Pulmonary artery endothelial cell (primary cell): ENCODE measurements around the gene DNAJB11. TPM values are rescaled to one million over a fixed set of nuclear protein-coding genes. Genes with fewer than 3 reads are reported as not detected.
"Not testable (repeated sequence)": the region's sequence is repeated elsewhere in the genome, so short reads cannot be mapped to it uniquely, and the experiment has no call there.

ENCODE experiments used
- DNase-seq: peaks from one replicate; pipeline ENCODE4 v3.0.0-alpha.2; 2011; ENCODE audit warnings: low read depth, low spot score
- total RNA-seq: library from RNA; depleted of rRNA; stranded (reverse); fragments of >200 nt; gene quantifications from 2 replicates; pipeline ENCODE4 v1.2.3, GENCODE V29; 2014

The DNAJB11 gene
- total RNA-seq, 1 donor from 2014 or later = 56.9 TPM

GRCh38 chr3:186617036-186617946 is 46.8 kb downstream of the DNAJB11 start:
- DNase-seq = peak; percentile 67

DNA sequence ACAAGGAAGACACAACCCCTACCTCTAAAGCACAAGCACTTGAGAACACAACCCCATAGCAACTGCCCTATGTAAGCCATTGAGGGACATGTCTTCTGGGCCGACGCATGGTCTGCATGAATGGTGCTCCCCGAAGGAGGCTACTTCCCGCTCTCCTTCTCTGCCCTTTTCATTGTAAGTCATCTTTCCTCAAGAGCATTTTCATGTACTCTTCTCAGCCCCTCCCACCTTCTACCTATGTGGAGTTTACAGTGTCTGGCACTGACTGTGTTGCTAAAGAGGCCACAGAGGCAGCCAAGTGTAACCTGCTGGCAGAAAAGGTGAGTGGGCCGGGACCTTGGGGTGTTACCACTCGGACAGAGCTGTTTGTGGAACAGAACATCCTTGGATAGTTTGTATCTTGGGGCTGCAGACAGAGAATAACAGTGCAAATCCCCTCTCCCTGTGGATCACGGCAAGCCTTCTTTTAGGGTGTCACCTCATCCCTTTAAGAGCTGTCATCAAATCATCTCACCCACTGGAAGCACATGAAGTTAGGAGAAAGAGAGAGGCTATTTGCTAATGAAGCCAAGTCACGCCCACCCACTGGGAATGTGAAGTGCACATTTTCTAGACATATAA is 47.9 kb downstream of the DNAJB11 start:
- no peak for DNase-seq

- no peak for DNase-seq
These were observed 49.3 kb downstream of the DNAJB11 start for GRCh38 chr3:186619787-186620212.

DNA sequence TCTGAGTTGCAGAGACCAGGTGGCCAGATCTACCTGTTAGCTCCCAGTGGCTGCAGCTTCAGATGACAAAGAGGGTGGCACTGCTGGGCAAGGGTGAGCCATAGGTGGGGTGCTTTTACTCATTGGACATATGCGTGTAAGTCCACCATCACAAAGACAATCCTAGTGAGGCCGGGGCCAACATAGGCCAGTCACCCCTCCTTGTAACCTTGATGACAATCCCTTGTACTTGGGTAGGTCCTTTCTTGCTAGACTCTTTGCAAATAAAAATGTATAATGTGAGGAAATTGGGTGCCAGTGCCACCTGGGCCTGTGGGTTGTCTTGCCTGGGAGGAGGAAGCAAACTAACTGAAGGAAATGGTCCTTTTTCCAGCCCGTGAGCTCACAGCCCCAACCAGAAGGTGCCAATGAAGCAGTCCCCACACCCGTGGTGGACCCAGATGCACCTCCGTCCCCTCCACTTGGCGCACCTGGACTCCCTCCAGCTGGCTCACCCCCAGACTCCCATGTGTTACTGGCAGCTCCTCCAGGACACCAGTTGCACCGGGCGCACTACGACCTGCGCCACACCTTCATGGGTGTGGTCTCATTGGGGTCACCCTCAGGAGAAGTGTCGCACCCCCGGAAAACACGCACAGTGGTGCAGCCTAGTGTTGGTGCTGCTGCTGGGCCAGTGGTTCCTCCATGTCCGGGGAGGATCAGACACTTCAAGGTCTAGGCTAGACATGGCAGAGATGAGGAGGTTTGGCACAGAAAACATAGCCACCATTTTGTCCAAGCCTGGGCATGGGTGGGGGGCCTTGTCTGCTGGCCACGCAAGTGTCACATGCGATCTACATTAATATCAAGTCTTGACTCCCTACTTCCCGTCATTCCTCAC is 49.9 kb downstream of the DNAJB11 start:
- no peak for DNase-seq

DNA sequence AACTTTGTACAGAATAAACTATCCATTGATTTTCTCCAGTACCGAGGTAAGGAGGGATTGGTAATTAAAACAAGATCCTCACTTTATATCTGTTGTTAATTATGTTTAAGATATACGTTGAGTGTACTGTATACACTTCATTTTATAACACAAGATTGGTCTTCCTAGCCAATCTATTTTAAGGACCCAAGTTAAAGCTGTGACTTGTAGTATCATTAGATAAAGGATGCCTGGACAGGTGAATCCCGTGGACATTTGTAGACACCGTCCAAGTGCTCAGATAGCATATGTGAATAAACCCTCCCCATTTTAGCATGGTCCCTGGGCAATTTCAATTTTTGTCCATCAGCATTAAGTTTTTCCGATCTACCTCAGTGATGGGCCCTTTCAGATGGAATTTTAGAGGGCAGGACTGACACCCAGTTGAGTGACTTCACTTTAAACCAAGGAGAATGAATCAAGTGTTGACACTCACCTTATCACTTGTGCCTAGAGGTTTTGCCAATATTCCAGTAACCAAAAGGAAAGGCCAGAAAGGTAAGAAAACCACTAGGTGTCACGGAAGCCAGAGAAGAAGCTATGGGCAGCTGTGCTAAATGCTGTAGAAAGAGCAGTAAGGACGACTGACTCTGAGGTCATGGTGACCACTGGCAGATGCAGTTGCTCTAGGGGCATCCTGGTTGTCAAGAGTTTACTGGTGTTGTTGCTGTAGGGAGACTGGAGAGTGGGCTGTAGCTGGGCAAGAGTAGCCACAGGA is 51.6 kb downstream of the DNAJB11 start:
- DNase-seq = no peak

DNA sequence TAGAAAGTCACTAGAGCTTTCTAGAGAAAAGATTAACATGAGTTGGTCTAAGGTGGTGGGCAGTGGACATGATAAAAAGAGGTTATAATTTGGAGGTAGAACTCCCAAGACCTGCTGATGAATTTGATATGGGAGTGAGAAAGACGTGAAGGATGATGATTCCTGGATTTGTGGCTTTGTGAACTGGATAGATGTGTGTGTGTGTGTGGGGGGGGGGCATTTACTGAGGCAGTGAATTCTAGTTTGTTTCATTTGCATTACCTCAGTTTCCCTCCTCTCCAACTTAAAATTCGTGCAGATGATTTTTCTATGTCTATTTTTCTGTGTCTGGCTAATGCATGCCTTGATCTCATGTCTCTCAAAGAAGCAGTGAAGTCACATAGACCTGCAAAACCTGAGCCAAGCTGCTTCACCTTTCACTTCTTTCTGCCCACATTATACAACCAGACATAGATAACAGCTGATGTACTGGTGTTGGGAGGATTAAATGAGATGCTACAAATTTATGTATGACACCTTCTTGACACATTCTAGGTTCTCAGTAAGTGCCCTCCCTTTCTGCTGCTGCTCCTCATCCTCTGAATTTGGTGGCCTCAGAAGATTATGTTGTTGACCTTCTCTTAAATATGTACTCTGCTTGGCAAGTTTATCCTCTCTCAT is 52.3 kb downstream of the DNAJB11 start:
- no peak for DNase-seq

DNA sequence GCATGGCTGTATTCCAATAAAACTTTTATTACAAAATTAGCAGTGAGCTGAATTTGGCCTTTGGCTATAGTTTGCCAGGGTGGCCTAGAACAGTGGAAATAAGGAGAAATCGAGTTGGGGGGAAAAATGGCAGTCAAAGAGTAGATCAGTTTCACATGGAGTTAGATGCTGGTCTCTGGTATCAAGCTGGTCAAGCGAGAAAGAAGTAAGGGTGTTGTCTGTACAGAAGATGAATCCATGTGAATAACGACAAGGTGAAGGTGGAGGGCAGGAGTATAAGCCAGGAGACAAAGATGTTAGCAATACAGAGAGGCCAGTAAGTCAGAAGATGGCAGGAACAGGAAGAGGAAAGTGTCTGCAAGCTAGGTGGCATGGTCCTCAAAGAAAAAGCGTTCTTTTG is 54.1 kb downstream of the DNAJB11 start:
- DNase-seq = no peak

GRCh38 chr3:186625600-186626042 is 55.1 kb downstream of the DNAJB11 start:
- DNase-seq = no peak

DNA sequence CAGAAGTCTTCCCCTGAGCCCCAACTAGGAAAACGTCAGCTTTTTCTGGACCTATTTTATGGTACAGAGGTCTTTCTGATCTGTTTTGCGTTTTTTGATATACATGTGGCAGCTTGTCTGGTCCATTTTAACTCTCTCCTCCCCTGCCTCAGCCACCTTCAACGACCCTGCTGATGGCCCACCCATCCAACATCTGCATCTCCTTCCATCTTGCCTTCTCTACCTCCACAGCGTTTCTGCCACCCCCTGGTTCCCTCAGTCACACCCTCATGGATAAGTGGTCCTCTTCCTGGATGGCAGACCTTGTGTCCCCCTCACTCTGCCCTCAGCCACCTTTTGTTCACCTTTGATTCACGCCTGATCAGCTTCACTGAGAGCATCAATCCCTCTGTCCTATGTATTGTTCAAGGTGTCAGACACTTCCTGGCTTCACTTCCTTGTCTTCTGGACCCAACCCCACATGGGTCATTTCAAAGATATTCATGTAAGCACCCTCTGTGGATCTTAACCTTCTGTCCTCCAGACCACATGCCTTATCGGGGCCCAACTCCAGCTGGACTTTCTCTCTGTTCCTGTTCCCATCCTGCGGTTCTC is 55.8 kb downstream of the DNAJB11 start:
- no peak for DNase-seq

DNA sequence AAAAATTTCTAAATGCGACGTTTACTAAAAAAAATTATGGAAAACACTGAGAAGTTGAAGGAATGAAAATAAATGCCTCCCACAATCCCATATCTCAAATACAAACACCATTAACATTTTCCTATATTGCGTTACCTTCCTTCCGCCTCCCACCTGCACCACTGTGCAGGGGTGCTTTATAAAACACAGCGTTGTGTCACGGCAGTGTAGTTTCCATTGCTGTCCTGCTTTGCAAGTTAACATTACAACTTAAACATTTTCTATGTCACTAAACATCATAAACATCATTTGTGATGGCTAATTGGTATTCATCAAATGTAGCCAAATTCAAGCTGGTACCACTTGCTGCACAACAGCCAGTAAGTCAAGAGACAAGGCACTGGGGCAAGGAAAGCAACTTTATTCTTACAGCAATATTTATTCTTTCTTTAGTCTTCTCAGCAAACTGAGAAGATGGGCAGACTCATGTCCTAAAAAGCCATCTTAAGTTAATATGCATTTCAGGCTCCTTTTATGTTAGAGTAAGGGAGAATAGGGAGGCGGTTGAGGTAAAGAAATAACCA is 57.4 kb downstream of the DNAJB11 start:
- DNase-seq = no peak

DNA sequence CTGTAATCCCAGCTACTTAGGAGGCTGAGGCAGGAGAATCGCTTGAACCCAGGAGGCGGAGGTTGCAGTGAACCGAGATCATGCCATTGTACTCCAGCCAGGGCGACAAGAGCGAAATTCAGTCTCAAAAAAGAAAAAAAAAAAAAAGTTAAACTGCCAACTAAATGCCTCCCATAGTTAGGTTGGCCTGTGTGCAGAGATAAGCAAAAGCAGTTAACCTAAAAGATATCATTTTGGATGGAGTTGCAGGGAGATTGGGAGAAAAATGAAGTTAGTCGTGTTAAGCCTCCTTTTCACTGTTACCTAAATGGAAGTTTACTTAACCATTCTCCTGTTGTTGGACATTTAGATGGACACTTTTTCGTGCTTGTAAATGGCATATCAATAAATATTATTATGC is 58.2 kb downstream of the DNAJB11 start:
- DNase-seq = no peak

DNA sequence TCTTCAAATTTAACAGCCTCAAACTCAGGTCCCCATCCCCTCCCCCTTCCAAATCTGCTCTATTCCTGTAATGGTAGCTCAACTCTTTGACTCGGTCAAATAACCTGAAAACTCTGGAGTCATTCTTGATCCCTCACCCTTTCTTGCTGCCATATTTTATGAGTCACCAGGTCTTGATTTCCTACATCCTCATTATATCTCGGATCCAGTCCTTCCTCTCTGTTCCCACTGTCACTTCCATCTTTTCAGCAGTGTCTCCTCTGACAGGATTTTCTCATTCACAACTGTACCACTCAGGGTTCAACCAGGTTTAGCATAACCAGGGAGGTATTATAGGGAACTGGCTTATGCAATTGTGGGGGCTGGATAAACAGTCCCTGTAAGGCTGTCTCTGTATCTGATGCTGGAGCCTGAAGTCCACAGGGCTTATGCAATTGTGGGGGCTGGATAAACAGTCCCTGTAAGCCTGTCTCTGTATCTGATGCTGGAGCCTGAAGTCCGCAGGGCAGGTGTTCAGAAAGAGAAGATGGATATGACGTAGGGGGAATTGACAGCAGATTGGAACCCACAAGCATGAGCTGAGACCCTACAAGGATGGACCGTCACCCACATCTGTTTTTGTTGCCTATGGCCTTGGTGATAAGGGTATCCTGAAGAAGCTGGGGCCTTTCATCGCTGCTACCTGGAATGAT is 60.6 kb downstream of the DNAJB11 start:
- no peak for DNase-seq

GRCh38 chr3:186633481-186633880 is 63.0 kb downstream of the DNAJB11 start:
- no peak for DNase-seq

DNA sequence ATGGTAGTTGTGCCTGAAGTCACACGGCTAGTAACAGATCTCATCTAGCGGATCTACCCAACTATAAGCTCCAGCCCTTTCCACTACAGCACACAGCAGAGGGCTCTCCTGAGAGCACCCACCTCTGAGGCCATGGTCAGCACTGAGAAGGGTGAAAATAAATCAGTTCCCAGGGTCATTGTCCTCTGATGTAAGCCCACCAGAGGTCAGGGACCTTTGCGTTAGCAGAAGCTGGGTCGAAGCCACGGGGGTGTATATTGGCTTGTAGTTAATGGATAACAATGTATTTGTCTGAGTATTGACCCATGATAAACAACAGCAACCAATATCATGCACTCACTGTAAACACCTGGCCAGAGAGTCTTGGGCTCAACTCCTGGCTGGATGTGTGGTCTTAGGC is 63.7 kb downstream of the DNAJB11 start:
- DNase-seq = not testable (repeated sequence)

Other genes with a start within 250 kb of the DNAJB11 start
- gene DGKG, start 208.5 kb upstream of the DNAJB11 start, total RNA-seq = 0.07 and 0.42 TPM in 2 replicates
- gene CRYGS, start 26.3 kb upstream of the DNAJB11 start, total RNA-seq = 1.1 and 1.4 TPM in 2 replicates
- gene TBCCD1, start 3.4 kb upstream of the DNAJB11 start, total RNA-seq = 22.8 and 35.9 TPM in 2 replicates
- not detected in 2 replicates for gene AHSG, start 42.3 kb downstream of the DNAJB11 start, total RNA-seq
- not detected in 2 replicates for gene FETUB, start 69.7 kb downstream of the DNAJB11 start, total RNA-seq
- gene HRG, start 95.3 kb downstream of the DNAJB11 start, total RNA-seq = not detected in 2 replicates
- not detected in 2 replicates for gene KNG1, start 146.6 kb downstream of the DNAJB11 start, total RNA-seq
- 470 and 740 TPM in 2 replicates for gene EIF4A2, start 212.9 kb downstream of the DNAJB11 start, total RNA-seq
- gene RFC4, start 235.8 kb downstream of the DNAJB11 start, total RNA-seq = 26.0 and 36.9 TPM in 2 replicates